ENCODE measurements around the gene DUSP1. TPM values are rescaled to one million over a fixed set of nuclear protein-coding genes. Genes with fewer than 3 reads are reported as not detected.

Gene DUSP1
- total and polyA plus RNA-seq, 2 of the 13 experiments (the other 11 are each of a cell fraction or from before 2014, with no cell fraction given): 27.1 to 55.5 TPM

- H3K4me2 ChIP-seq (ENCODE audit: low read depth, low read length): peak overlapping the region; percentile 41
- H3K4me1 ChIP-seq (ENCODE audit: insufficient read depth, low read length): peaks cover 85% of the 10 kb centered on the region
- in situ Hi-C loops (cut with HindIII; ENCODE audit: extremely low pct_ligation_motif_present, low pct_unique_long_range_greater_than_20kb) (no loop called here), intact Hi-C loops (cut with micrococcal nuclease; ENCODE audit: unreplicated experiment) (no loop called here)
- POLR2A ChIA-PET: interaction anchor here (0.9 to 9.8 kb wide), 4 partner anchors 11 to 72 kb away, joined by 3 to 425 read pairs (median 6); partner anchors contain the start of gene DUSP1
- CTCF ChIA-PET (ENCODE audit: low intra/inter-chr PET ratio, low total read pairs): no interaction called here
- no peak overlapping the region for H3K27ac ChIP-seq (ENCODE audit: extremely low read length, insufficient read depth, low read length)
- peak overlapping the region; percentile 16; the same call in 1 of the 2 replicates for H3K9ac ChIP-seq (ENCODE audit: insufficient read depth, low read depth, low read length)
- FAIRE-seq: peak; percentile 51
- WGBS (ENCODE audit: low lambda C conversion rate): 93% methylated on average over 1 of the region's 9 CpGs
- no TSS peak for BruUV-seq (replicated peaks)
- no peaks in the 10 kb centered on the region for H3K27me3 ChIP-seq (ENCODE audit: control insufficient read depth in 1 of 2, insufficient read depth in 2 of 2, low read length in 2 of 2)
- no peak overlapping the region for H2AFZ ChIP-seq (ENCODE audit: low read length)
- H3K36me3 ChIP-seq (replicated peaks in 1 of 2; ENCODE audit: control insufficient read depth in 1 of 2, insufficient read depth in 2 of 2, low read length in 2 of 2): no peaks in the 10 kb centered on the region
- H3K79me2 ChIP-seq (ENCODE audit: insufficient read depth, low read length): no peaks in the 10 kb centered on the region
- no peaks in the 10 kb centered on the region for H3K9me3 ChIP-seq (ENCODE audit: low read length)
- no peaks in the 10 kb centered on the region for H4K20me1 ChIP-seq (ENCODE audit: insufficient read depth, low read length)
- DNase-seq (ENCODE audit: low spot score): no peak
- peak; percentile 6; the same call in 1 of the 3 replicates for ATAC-seq
- H3K4me3 ChIP-seq (replicated peaks in 1 of 3; ENCODE audit: insufficient read depth in 1 of 3, low read depth in 2 of 3, low read length in 3 of 3): no peak overlapping the region
- TF ChIP-seq SMYD3 (CRISPR knock-in tag; IDR thresholded peaks at IDR 0.05) (no peak), SAP130 (CRISPR knock-in tag; IDR thresholded peaks at IDR 0.05; ENCODE audit: low read depth) (0 out of 2 replicates have a peak, but pooled peaks have one; percentile 23), ZFP37 (CRISPR knock-in tag; IDR thresholded peaks at IDR 0.05; ENCODE audit: borderline replicate concordance) (no peak), ZNF598 (CRISPR knock-in tag; IDR thresholded peaks at IDR 0.05; ENCODE audit: borderline replicate concordance) (no peak), PHB2 (IDR thresholded peaks at IDR 0.05; ENCODE audit: partially characterized antibody) (no peak), ZBTB38 (CRISPR knock-in tag; IDR thresholded peaks at IDR 0.05) (peak; percentile 61; the same call in 1 of the 2 replicates), ZNF614 (CRISPR knock-in tag; IDR thresholded peaks at IDR 0.05; ENCODE audit: borderline replicate concordance) (no peak), FOSL2 (CRISPR knock-in tag; IDR thresholded peaks at IDR 0.05) (0 out of 2 replicates have a peak, but pooled peaks have one; percentile 39), FOXA1 (IDR thresholded peaks at IDR 0.05) (peak; percentile 30; the same call in 1 of the 2 replicates), FOXA1 (CRISPR knock-in tag; IDR thresholded peaks at IDR 0.05) (no peak), YEATS4 (CRISPR knock-in tag; IDR thresholded peaks at IDR 0.05; ENCODE audit: borderline replicate concordance) (no peak), EHMT2 (IDR thresholded peaks at IDR 0.05; ENCODE audit: borderline replicate concordance, low read depth, low read length) (no peak), LCORL (IDR thresholded peaks at IDR 0.05) (0 out of 2 replicates have a peak, but pooled peaks have one; percentile 16), LCORL (CRISPR knock-in tag; IDR thresholded peaks at IDR 0.05) (no peak)
- TF ChIP-seq, protein P1, sequence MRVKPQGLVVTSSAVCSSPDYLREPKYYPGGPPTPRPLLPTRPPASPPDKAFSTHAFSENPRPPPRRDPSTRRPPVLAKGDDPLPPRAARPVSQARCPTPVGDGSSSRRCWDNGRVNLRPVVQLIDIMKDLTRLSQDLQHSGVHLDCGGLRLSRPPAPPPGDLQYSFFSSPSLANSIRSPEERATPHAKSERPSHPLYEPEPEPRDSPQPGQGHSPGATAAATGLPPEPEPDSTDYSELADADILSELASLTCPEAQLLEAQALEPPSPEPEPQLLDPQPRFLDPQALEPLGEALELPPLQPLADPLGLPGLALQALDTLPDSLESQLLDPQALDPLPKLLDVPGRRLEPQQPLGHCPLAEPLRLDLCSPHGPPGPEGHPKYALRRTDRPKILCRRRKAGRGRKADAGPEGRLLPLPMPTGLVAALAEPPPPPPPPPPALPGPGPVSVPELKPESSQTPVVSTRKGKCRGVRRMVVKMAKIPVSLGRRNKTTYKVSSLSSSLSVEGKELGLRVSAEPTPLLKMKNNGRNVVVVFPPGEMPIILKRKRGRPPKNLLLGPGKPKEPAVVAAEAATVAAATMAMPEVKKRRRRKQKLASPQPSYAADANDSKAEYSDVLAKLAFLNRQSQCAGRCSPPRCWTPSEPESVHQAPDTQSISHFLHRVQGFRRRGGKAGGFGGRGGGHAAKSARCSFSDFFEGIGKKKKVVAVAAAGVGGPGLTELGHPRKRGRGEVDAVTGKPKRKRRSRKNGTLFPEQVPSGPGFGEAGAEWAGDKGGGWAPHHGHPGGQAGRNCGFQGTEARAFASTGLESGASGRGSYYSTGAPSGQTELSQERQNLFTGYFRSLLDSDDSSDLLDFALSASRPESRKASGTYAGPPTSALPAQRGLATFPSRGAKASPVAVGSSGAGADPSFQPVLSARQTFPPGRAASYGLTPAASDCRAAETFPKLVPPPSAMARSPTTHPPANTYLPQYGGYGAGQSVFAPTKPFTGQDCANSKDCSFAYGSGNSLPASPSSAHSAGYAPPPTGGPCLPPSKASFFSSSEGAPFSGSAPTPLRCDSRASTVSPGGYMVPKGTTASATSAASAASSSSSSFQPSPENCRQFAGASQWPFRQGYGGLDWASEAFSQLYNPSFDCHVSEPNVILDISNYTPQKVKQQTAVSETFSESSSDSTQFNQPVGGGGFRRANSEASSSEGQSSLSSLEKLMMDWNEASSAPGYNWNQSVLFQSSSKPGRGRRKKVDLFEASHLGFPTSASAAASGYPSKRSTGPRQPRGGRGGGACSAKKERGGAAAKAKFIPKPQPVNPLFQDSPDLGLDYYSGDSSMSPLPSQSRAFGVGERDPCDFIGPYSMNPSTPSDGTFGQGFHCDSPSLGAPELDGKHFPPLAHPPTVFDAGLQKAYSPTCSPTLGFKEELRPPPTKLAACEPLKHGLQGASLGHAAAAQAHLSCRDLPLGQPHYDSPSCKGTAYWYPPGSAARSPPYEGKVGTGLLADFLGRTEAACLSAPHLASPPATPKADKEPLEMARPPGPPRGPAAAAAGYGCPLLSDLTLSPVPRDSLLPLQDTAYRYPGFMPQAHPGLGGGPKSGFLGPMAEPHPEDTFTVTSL (CRISPR knock-in tag; IDR thresholded peaks at IDR 0.05; ENCODE audit: borderline replicate concordance): 0 out of 2 replicates have a peak, but pooled peaks have one; percentile 40
- TF ChIP-seq, protein P2, sequence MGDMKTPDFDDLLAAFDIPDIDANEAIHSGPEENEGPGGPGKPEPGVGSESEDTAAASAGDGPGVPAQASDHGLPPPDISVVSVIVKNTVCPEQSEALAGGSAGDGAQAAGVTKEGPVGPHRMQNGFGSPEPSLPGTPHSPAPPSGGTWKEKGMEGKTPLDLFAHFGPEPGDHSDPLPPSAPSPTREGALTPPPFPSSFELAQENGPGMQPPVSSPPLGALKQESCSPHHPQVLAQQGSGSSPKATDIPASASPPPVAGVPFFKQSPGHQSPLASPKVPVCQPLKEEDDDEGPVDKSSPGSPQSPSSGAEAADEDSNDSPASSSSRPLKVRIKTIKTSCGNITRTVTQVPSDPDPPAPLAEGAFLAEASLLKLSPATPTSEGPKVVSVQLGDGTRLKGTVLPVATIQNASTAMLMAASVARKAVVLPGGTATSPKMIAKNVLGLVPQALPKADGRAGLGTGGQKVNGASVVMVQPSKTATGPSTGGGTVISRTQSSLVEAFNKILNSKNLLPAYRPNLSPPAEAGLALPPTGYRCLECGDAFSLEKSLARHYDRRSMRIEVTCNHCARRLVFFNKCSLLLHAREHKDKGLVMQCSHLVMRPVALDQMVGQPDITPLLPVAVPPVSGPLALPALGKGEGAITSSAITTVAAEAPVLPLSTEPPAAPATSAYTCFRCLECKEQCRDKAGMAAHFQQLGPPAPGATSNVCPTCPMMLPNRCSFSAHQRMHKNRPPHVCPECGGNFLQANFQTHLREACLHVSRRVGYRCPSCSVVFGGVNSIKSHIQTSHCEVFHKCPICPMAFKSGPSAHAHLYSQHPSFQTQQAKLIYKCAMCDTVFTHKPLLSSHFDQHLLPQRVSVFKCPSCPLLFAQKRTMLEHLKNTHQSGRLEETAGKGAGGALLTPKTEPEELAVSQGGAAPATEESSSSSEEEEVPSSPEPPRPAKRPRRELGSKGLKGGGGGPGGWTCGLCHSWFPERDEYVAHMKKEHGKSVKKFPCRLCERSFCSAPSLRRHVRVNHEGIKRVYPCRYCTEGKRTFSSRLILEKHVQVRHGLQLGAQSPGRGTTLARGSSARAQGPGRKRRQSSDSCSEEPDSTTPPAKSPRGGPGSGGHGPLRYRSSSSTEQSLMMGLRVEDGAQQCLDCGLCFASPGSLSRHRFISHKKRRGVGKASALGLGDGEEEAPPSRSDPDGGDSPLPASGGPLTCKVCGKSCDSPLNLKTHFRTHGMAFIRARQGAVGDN (CRISPR knock-in tag; IDR thresholded peaks at IDR 0.05): peak; percentile 62
Observed at GRCh38 chr5:172786736-172787462, 15.9 kb upstream of the DUSP1 start.
